GM12878 (cell line): ENCODE results near the gene GOPC. TPM values are rescaled to one million over a fixed set of nuclear protein-coding genes. Genes with fewer than 3 reads are reported as not detected.

Source experiments
- ATAC-seq: fragments of 200-7000 bp; cut with Tn5 transposase; 3 replicates; pipeline ENCODE4 v1.9.1; 2020; ENCODE audit warnings: mild to moderate bottlenecking, moderate library complexity
- BruUV-seq: library from RNA; stranded (reverse); fragments of 400-500 nt; replicated peaks from 2 replicates; lab custom pipeline; 2021; lab: Mats Ljungman, UMichigan
- CTCF ChIA-PET: fragments of 300-600 bp; sonication (Branson Sonifier 250); formaldehyde crosslinking; extraction: SDS; loops from one replicate; lab custom pipeline; 2021; ENCODE audit warnings: inconsistent platforms; lab: Yijun Ruan, JAX
- POLR2A ChIA-PET: fragments of 350-600 bp; formaldehyde crosslinking; extraction: SDS; loops from one replicate; lab custom pipeline; 2021; ENCODE audit warnings: inconsistent platforms; lab: Charles Lee
- RAD21 ChIA-PET: fragments of 300-600 bp; sonication (Branson Sonifier 250); formaldehyde crosslinking; loops from one replicate; lab custom pipeline; 2023; ENCODE audit warnings: antibody characterized with exemption; ENCODE audit not compliant: unreplicated experiment; lab: Charles Lee
- SMC1A ChIA-PET: fragments of 300-600 bp; sonication (Branson Sonifier 250); formaldehyde crosslinking; loops from one replicate; lab custom pipeline; 2023; ENCODE audit not compliant: unreplicated experiment, uncharacterized antibody; lab: Charles Lee
- DNase-seq: peaks from one replicate; pipeline ENCODE4 v3.0.0-alpha.2; 2011; ENCODE audit warnings: low read depth, low spot score
- FAIRE-seq: peaks from 3 replicates; lab custom pipeline; 2011; peaks lifted over from hg19 to GRCh38; lab: Jason Lieb, UNC
- H2AFZ ChIP-seq: 2 replicates; pipeline ENCODE4 v1.6.0; 2011; ENCODE audit warnings: low read depth, low read length, control low read depth; ENCODE audit not compliant: control insufficient read depth
- H3K27ac ChIP-seq: 2 replicates; pipeline ENCODE4 v1.5.1; 2011; ENCODE audit warnings: control low read depth; ENCODE audit not compliant: control insufficient read depth, insufficient read depth
- H3K27me3 ChIP-seq, 2 experiments: replicated peaks in 1 of 2; 2 replicates each; pipeline versions ENCODE4 v1.6.0 to v1.6.1; 2011; ENCODE audit warnings: low read length in 1 of 2; ENCODE audit not compliant: control insufficient read depth in 2 of 2, insufficient read depth in 2 of 2
- H3K36me3 ChIP-seq, 2 experiments: 2 replicates each; pipeline ENCODE4 v1.5.1; 2011; ENCODE audit warnings: low read length in 1 of 2; ENCODE audit not compliant: control insufficient read depth in 2 of 2, insufficient read depth in 2 of 2
- H3K4me1 ChIP-seq: 2 replicates; pipeline ENCODE4 v1.6.1; 2011; ENCODE audit warnings: mild to moderate bottlenecking, low read length, moderate library complexity, mixed read lengths; ENCODE audit not compliant: control insufficient read depth, insufficient read depth
- H3K4me2 ChIP-seq: 2 replicates; pipeline ENCODE4 v1.6.0; 2011; ENCODE audit warnings: control low read depth; ENCODE audit not compliant: control insufficient read depth, insufficient read depth
- H3K4me3 ChIP-seq: fragments of 200-600 bp; sonication (generic); 2 replicates; pipeline ENCODE4 v1.5.1; 2016
- H3K79me2 ChIP-seq: 2 replicates; pipeline ENCODE4 v1.6.0; 2011; ENCODE audit warnings: low read length; ENCODE audit not compliant: control insufficient read depth, insufficient read depth
- H3K9ac ChIP-seq: 2 replicates; pipeline ENCODE4 v1.8.0; 2011; ENCODE audit warnings: low read length, control low read depth, mixed read lengths; ENCODE audit not compliant: control insufficient read depth, insufficient read depth
- H3K9me3 ChIP-seq: replicated peaks from 3 replicates; pipeline ENCODE4 v1.5.1; 2011; ENCODE audit warnings: mild to moderate bottlenecking, low read length; ENCODE audit not compliant: control insufficient read depth, insufficient read depth
- H4K20me1 ChIP-seq: 2 replicates; pipeline ENCODE4 v1.6.0; 2011; ENCODE audit not compliant: control insufficient read depth, insufficient read depth
- BMI1 ChIP-seq: fragments of 450-650 bp; IDR thresholded peaks from 2 replicates; pipeline ENCODE4 v1.6.1; 2016; ENCODE audit warnings: mild to moderate bottlenecking, moderate library complexity, borderline replicate concordance
- EP300 ChIP-seq, 2 experiments: fragments of 150-350 bp in 1 of 2; IDR thresholded peaks; 2 replicates each; pipeline ENCODE4 v1.6.1; 2011 to 2012; ENCODE audit warnings: low read depth in 2 of 2, low read length in 2 of 2, borderline replicate concordance in 1 of 2, improper control_type of control experiment in 1 of 2, inconsistent platforms in 1 of 2; ENCODE audit not compliant: control insufficient read depth in 1 of 2
- IKZF1 ChIP-seq: fragments of 450-650 bp; conservative IDR thresholded peaks from 2 replicates; pipeline ENCODE4 v1.6.1; 2017; ENCODE audit warnings: antibody characterized with exemption, mild to moderate bottlenecking
- IKZF2 ChIP-seq, 2 experiments: fragments of 450-650 bp; IDR thresholded peaks; 2 replicates each; pipeline ENCODE4 v1.6.1; 2017; ENCODE audit warnings: mild to moderate bottlenecking in 2 of 2, moderate library complexity in 2 of 2
- KDM1A ChIP-seq: fragments of 200-600 bp; sonication (generic); IDR thresholded peaks from 2 replicates; pipeline ENCODE4 v1.6.1; 2016; ENCODE audit warnings: borderline replicate concordance
- KLF5 ChIP-seq: fragments of 450-650 bp; IDR thresholded peaks from 2 replicates; pipeline ENCODE4 v1.6.1; 2014; ENCODE audit warnings: mild to moderate bottlenecking; ENCODE audit not compliant: partially characterized antibody
- NBN ChIP-seq: fragments of 450-650 bp; IDR thresholded peaks from 2 replicates; pipeline ENCODE4 v1.6.1; 2016
- NR2F1 ChIP-seq: fragments of 450-650 bp; conservative IDR thresholded peaks from 2 replicates; pipeline ENCODE4 v1.6.1; 2017; ENCODE audit warnings: mild to moderate bottlenecking
- PAX5 ChIP-seq: IDR thresholded peaks from 2 replicates; pipeline ENCODE4 v1.6.1; 2011; ENCODE audit warnings: low read depth, low read length, borderline replicate concordance
- RB1 ChIP-seq: fragments of 450-650 bp; formaldehyde crosslinking; IDR thresholded peaks from 2 replicates; pipeline ENCODE4 v1.6.1; 2017; ENCODE audit warnings: mild to moderate bottlenecking, borderline replicate concordance
- RELA ChIP-seq: fragments of 450-650 bp; IDR thresholded peaks from 2 replicates; pipeline ENCODE4 v1.8.0; 2014; ENCODE audit warnings: borderline replicate concordance; ENCODE audit not compliant: partially characterized antibody
- SIX5 ChIP-seq: IDR thresholded peaks from 2 replicates; pipeline ENCODE4 v1.6.1; 2011; ENCODE audit warnings: mild to moderate bottlenecking, low read depth, low read length, moderate library complexity; ENCODE audit not compliant: severe bottlenecking
- STAT3 ChIP-seq: IDR thresholded peaks from 2 replicates; pipeline ENCODE4 v1.6.1; 2011; ENCODE audit warnings: low read depth, low read length, improper control_type of control experiment
- SUPT20H ChIP-seq: IDR thresholded peaks from 2 replicates; pipeline ENCODE4 v1.6.1; 2011; ENCODE audit warnings: low read depth, mild to moderate bottlenecking, low read length, moderate library complexity, borderline replicate concordance; ENCODE audit not compliant: control insufficient read depth
- SUZ12 ChIP-seq: fragments of 200-600 bp; sonication (generic); IDR thresholded peaks from one replicate; pipeline ENCODE4 v1.6.1; 2018; ENCODE audit warnings: antibody characterized with exemption, mild to moderate bottlenecking; ENCODE audit not compliant: unreplicated experiment
- TCF3 ChIP-seq: IDR thresholded peaks from 2 replicates; pipeline ENCODE4 v1.6.1; 2012; ENCODE audit warnings: low read depth, mild to moderate bottlenecking, low read length, borderline replicate concordance; ENCODE audit not compliant: insufficient read depth
- ZNF217 ChIP-seq: fragments of 450-650 bp; IDR thresholded peaks from 2 replicates; pipeline ENCODE4 v1.6.1; 2017; ENCODE audit warnings: antibody characterized with exemption, mild to moderate bottlenecking
- ZNF274 ChIP-seq: IDR thresholded peaks from one replicate; pipeline ENCODE4 v1.8.0; 2011; ENCODE audit not compliant: insufficient read length, insufficient read depth
- WGBS: methylation state at CpG from one replicate; pipeline ENCODE4 v1.1.6; 2016; ENCODE audit warnings: low lambda C conversion rate; ENCODE audit not compliant: insufficient replicate concordance, insufficient coverage; ENCODE audit errors: missing lambda C conversion rate; 5-methylcytosine and 5-hydroxymethylcytosine counted together
- in situ Hi-C: fragments of 300-500 bp; cut with MboI; formaldehyde crosslinking; loops from 9 replicates; pipeline ENCODE4 v1.14.3; 2018; ENCODE audit warnings: mixed read lengths
- intact Hi-C: fragments of 100-400 bp; cut with micrococcal nuclease; formaldehyde crosslinking; loops from one replicate; pipeline ENCODE4 v1.14.2; 2022; ENCODE audit not compliant: unreplicated experiment
- polyA plus RNA-seq, 11 experiments: library from polyadenylated mRNA; depleted of rRNA in 4 of 11; unstranded in 6 of 11; stranded (reverse) in 5 of 11; fragments of >200 nt; fragmentation: Nextera tagmentation in 4 of 11; fragmentation: Illumina TruSeq in 1 of 11; extraction: Ambion mirVana in 4 of 11; extraction: Trizol in 1 of 11; gene quantifications; 1 replicate in 1 of 11; 2 replicates in 10 of 11; pipeline versions ENCODE4 v1.2.1 to v1.2.3, GENCODE V29; 2011 to 2016; ENCODE audit warnings: inconsistent platforms in 2 of 11, missing spikeins in 2 of 11, low read depth in 1 of 11
- total RNA-seq, 4 experiments: library from RNA; depleted of rRNA in 3 of 4; stranded (reverse); fragments of >200 nt in 3 of 4; fragmentation: Illumina TruSeq in 1 of 4; extraction: Trizol in 1 of 4; gene quantifications; 2 replicates each; pipeline versions ENCODE4 v1.2.1 to v1.2.3, GENCODE V29; 2013 to 2021
- TF ChIP-seq, protein P1 (sequence below): IDR thresholded peaks from 2 replicates; pipeline ENCODE4 v1.6.1; 2011; ENCODE audit warnings: mild to moderate bottlenecking, low read depth, low read length, moderate library complexity; ENCODE audit not compliant: insufficient replicate concordance

GOPC gene
- total and polyA plus RNA-seq, 10 of the 15 experiments (the other 5 are each of a cell fraction or from before 2014, with no cell fraction given): 5.8 to 28.5 (median 18.0) TPM

GRCh38 chr6:117550078-117550600 is 52.2 kb downstream of the GOPC start:
- no peak for ATAC-seq
- no peak overlapping the region for H3K27ac ChIP-seq
- 97% methylated on average over 3 of the region's 3 CpGs for WGBS

DNA sequence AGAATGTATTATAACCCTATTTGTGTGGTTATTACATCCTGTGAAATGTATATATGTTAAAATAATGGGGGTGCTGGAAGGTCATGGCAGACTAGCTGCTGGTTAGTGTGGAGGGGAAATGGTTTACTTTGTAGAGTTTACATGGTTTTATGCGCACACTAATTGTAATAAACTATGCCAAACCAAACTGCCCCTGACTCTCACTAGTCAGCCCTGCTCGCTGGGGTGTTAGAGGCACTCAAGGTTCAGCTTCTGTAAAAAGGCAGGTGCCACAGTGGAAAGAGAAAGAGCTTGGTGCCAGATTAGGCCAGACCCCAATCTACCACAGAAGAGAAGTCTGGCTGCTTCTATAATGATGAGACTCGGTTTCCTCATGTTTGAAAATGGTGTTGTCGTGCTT is 52.7 kb downstream of the GOPC start:
- H2AFZ ChIP-seq: no peak overlapping the region
- no peaks in the 10 kb centered on the region for H3K9me3 ChIP-seq
- peak; percentile 29; the same call in 2 of the 3 replicates for ATAC-seq
- no peak overlapping the region for H3K27ac ChIP-seq
- H3K4me1 ChIP-seq: peaks cover 16% of the 10 kb centered on the region
- no peak overlapping the region for H3K4me2 ChIP-seq
- no peak overlapping the region for H3K4me3 ChIP-seq
- RAD21 ChIA-PET: interaction anchor here (1.6 to 2.8 kb wide), 3 partner anchors 70 to 100 kb away, joined by 4 to 12 read pairs (median 5); no protein-coding TSS in a partner anchor
- POLR2A ChIA-PET: no interaction called here
- no TSS peak for BruUV-seq
- 93% methylated on average over 4 of the region's 4 CpGs for WGBS
- intact Hi-C loops: loop anchor here (10.0 kb wide), 1 partner anchor 285 kb away; no protein-coding TSS in a partner anchor
- H3K36me3 ChIP-seq: no peaks in the 10 kb centered on the region; a peak in 2 of 4 replicates
- H3K9ac ChIP-seq: no peak overlapping the region
- H3K79me2 ChIP-seq: no peaks in the 10 kb centered on the region
- FAIRE-seq: no peak
- SMC1A ChIA-PET: interaction anchor here (0.8 to 1.8 kb wide), 5 partner anchors 64 to 100 kb away, joined by 3 to 6 read pairs (median 4); no protein-coding TSS in a partner anchor
- no peaks in the 10 kb centered on the region for H4K20me1 ChIP-seq
- CTCF ChIA-PET: interaction anchor here (0.7 to 14.8 kb wide), 8 partner anchors 8 to 204 kb away, joined by 3 to 223 read pairs (median 4); partner anchors contain the start of gene DCBLD1
- H3K27me3 ChIP-seq: no peaks in the 10 kb centered on the region
- no peak for DNase-seq
- in situ Hi-C loops: loop anchor here (5.0 to 10.0 kb wide), 2 partner anchors 102 to 195 kb away; no protein-coding TSS in a partner anchor
- TF ChIP-seq IKZF2 (IDR thresholded peaks at IDR 0.05): no peak
- TF ChIP-seq BMI1: no peak
- no peak for TF ChIP-seq TCF3
- TF ChIP-seq STAT3: no peak
- TF ChIP-seq SUPT20H: no peak
- TF ChIP-seq, protein P1, sequence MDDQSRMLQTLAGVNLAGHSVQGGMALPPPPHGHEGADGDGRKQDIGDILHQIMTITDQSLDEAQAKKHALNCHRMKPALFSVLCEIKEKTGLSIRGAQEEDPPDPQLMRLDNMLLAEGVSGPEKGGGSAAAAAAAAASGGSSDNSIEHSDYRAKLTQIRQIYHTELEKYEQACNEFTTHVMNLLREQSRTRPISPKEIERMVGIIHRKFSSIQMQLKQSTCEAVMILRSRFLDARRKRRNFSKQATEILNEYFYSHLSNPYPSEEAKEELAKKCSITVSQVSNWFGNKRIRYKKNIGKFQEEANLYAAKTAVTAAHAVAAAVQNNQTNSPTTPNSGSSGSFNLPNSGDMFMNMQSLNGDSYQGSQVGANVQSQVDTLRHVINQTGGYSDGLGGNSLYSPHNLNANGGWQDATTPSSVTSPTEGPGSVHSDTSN: no peak

More at GRCh38 chr6:117550078-117550600, 52.2 kb downstream of the GOPC start:
- ChIA-PET CTCF (interaction anchor here (0.7 to 14.8 kb wide), 8 partner anchors 37 to 205 kb away, joined by 3 to 223 read pairs (median 4); partner anchors contain the start of gene DCBLD1), SMC1A (interaction anchor here (0.8 to 1.8 kb wide), 7 partner anchors 9 to 75 kb away, joined by 3 to 5 read pairs (median 3); no protein-coding TSS in a partner anchor), POLR2A (no interaction called here), RAD21 (interaction anchor here (1.0 to 2.8 kb wide), 4 partner anchors 57 to 100 kb away, joined by 4 to 12 read pairs (median 5); no protein-coding TSS in a partner anchor)
- no peak overlapping the region for H3K4me2 ChIP-seq
- no TSS peak for BruUV-seq
- H3K79me2 ChIP-seq: no peaks in the 10 kb centered on the region
- no peaks in the 10 kb centered on the region for H3K9me3 ChIP-seq
- no peaks in the 10 kb centered on the region for H3K27me3 ChIP-seq
- intact Hi-C loops: loop anchor here (10.0 kb wide), 1 partner anchor 285 kb away; no protein-coding TSS in a partner anchor
- FAIRE-seq (no peak), DNase-seq (no peak)
- no peak overlapping the region for H3K9ac ChIP-seq
- TF ChIP-seq NBN: no peak
- no peak for TF ChIP-seq ZNF274
- no peak for TF ChIP-seq KLF5
- TF ChIP-seq SIX5: no peak
- no peak for TF ChIP-seq IKZF1
- TF ChIP-seq KDM1A: no peak
- TF ChIP-seq ZNF217: no peak
- TF ChIP-seq RELA: no peak
- no peak for TF ChIP-seq RB1
- no peak for TF ChIP-seq SUZ12
- no peak for TF ChIP-seq NR2F1
- TF ChIP-seq EP300 (IDR thresholded peaks at IDR 0.05; ENCODE audit: borderline replicate concordance in 1 of 2, control insufficient read depth in 1 of 2, low read depth in 2 of 2, low read length in 2 of 2): no peak
- no peak for TF ChIP-seq PAX5
- no peaks in the 10 kb centered on the region; a peak in 2 of 4 replicates for H3K36me3 ChIP-seq
- H2AFZ ChIP-seq: no peak overlapping the region
- in situ Hi-C loops: loop anchor here (5.0 to 10.0 kb wide), 2 partner anchors 103 to 195 kb away; no protein-coding TSS in a partner anchor
- H3K4me3 ChIP-seq: no peak overlapping the region
- H4K20me1 ChIP-seq: no peaks in the 10 kb centered on the region
- peaks cover 16% of the 10 kb centered on the region for H3K4me1 ChIP-seq
